ENCODE data around the gene CFAP90. TPM values are rescaled to one million over a fixed set of nuclear protein-coding genes. Genes with fewer than 3 reads are reported as not detected.

CFAP90 gene
- polyA plus RNA-seq, 2 of the 4 experiments (the other 2 are of a cell fraction): 0.17 to 0.25 TPM

DNA sequence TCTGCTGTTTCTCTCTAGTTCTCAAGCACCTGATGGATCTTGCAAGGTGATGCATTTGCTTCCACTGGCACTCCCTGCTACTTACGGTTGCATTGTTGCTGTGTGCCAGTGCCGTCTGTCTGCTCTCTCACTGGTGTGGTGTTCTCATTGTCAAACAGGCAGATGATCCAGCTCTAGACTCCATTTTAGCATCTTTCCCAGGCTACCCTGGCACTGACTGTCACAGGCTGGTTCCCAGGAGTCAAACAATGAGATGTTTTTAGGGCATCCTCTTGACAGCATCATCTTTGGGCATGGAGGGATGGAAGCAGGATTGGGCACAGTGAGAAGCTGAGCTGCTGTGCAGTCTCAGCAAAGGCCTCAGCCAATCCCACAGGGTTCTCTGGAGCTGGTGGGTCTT is 30.9 kb upstream of the CFAP90 start:
- POLR2A ChIA-PET: interaction anchor here (1.3 kb wide), 1 partner anchor 13 kb away, joined by 3 read pairs; the partner anchor contains the start of genes FASTKD3 and MTRR
- no peak for DNase-seq (ENCODE audit: low read depth in 1 of 2, low spot score in 1 of 2)
- no peak for FAIRE-seq
- H3K9me3 ChIP-seq: no peaks in the 10 kb centered on the region
- CTCF ChIA-PET: interaction anchor here (0.8 to 2.1 kb wide), 2 partner anchors 9 to 46 kb away, joined by 3 to 7 read pairs; no protein-coding TSS in a partner anchor
- no peak overlapping the region for H3K4me3 ChIP-seq
- WGBS (ENCODE audit: missing lambda C conversion rate): 98% methylated on average over 2 of the region's 2 CpGs
- ATAC-seq: no peak
- no peak overlapping the region for H3K27ac ChIP-seq
- H3K4me1 ChIP-seq: peaks cover 33% of the 10 kb centered on the region
- TF ChIP-seq FOSL2 (IDR thresholded peaks at IDR 0.05): no peak
- no peak for TF ChIP-seq FOSL2 (CRISPR knock-in tag; IDR thresholded peaks at IDR 0.05)
- no peak overlapping the region for H3K4me2 ChIP-seq

GRCh38 chr5:7881091-7881490 is 30.2 kb upstream of the CFAP90 start:
- peaks cover 40% of the 10 kb centered on the region for H3K4me1 ChIP-seq
- no peak overlapping the region for H3K4me2 ChIP-seq
- peak overlapping the region in 1 of 2 experiments; percentile 84; a peak in 2 of 6 replicates for H3K27ac ChIP-seq
- FAIRE-seq: no peak
- no peak for DNase-seq (ENCODE audit: low read depth in 1 of 2, low spot score in 1 of 2)
- ATAC-seq: peak in 1 of 2 experiments; percentile 51; a peak in 3 of 6 replicates
- CTCF ChIA-PET: interaction anchor here (1.2 to 2.1 kb wide), 2 partner anchors 8 to 34 kb away, joined by 3 to 7 read pairs; no protein-coding TSS in a partner anchor
- TF ChIP-seq ZSCAN20 (CRISPR knock-in tag; IDR thresholded peaks at IDR 0.05) (no peak), CEBPB (IDR thresholded peaks at IDR 0.05) (peak in 1 of 2 experiments; percentile 16; a peak in 1 of 4 replicates)
- no peaks in the 10 kb centered on the region for H3K9me3 ChIP-seq
- H3K4me3 ChIP-seq: no peak overlapping the region
- 87% methylated on average over 4 of the region's 4 CpGs for WGBS (ENCODE audit: missing lambda C conversion rate)
- POLR2A ChIA-PET: no interaction called here

- peak; percentile 70 to 78 for ATAC-seq
- Histone ChIP-seq H3K27ac (peak overlapping the region; percentile 74 to 79; a peak in 5 of 6 replicates), H3K4me3 (peak overlapping the region; percentile 33), H3K9me3 (no peaks in the 10 kb centered on the region), H3K4me2 (peak overlapping the region; percentile 91), H3K4me1 (peaks cover 41% of the 10 kb centered on the region)
- peak in 1 of 2 experiments; percentile 62 for DNase-seq (ENCODE audit: low read depth in 1 of 2, low spot score in 1 of 2)
- CTCF ChIA-PET: interaction anchor here (0.6 to 3.6 kb wide), 2 partner anchors 8 to 61 kb away, joined by 3 to 19 read pairs; no protein-coding TSS in a partner anchor
- POLR2A ChIA-PET: interaction anchor here (1.9 kb wide), 1 partner anchor 10 kb away, joined by 7 read pairs; the partner anchor contains the start of genes FASTKD3 and MTRR
- TF ChIP-seq CEBPB (IDR thresholded peaks at IDR 0.05) (peak; percentile 66 to 96; a peak in 3 of 4 replicates), JUNB (IDR thresholded peaks at IDR 0.05) (peak; percentile 88), HOXA7 (CRISPR knock-in tag; IDR thresholded peaks at IDR 0.05) (no peak), EP300 (IDR thresholded peaks at IDR 0.05) (peak; percentile 72 to 84; a peak in 4 of 5 replicates), JUN (IDR thresholded peaks at IDR 0.05) (peak; percentile 78 to 87; a peak in 3 of 5 replicates), MYC (IDR thresholded peaks at IDR 0.05; ENCODE audit: borderline replicate concordance, low read length) (no peak), BCL3 (IDR thresholded peaks at IDR 0.05) (peak; percentile 91; the same call in 2 of the 3 replicates), FOSL2 (IDR thresholded peaks at IDR 0.05) (peak; percentile 84), FOSL2 (CRISPR knock-in tag; IDR thresholded peaks at IDR 0.05) (peak; percentile 45; the same call in 1 of the 2 replicates), GATA3 (IDR thresholded peaks at IDR 0.05; ENCODE audit: borderline replicate concordance) (peak; percentile 63), HES2 (IDR thresholded peaks at IDR 0.05) (peak; percentile 88)
- no peak for FAIRE-seq
These were observed 27.5 kb upstream of the CFAP90 start for GRCh38 chr5:7878381-7878873.

DNA sequence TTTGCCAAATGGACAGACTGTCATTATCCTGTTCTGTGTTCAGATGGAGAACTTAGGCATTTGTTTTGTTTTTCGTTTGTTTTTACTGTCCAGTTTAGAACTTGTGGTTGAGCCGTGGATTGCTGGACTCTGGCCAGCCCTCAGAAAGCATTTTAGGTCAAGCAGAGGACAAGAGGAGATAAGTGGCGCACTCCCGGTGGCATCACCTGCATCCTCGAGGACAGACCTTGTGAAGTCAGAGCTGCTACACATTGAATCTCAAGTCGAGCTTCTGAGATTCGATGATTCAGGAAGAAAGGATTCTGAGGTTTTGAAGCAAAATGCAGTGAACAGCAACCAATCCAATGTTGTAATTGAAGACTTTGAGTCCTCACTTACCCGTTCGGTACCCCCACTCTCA is 26.9 kb upstream of the CFAP90 start:
- TF ChIP-seq SMC3 (IDR thresholded peaks at IDR 0.05) (no peak), NFE2L2 (conservative IDR thresholded peaks at IDR 0.05; ENCODE audit: low read length) (no peak), EP300 (IDR thresholded peaks at IDR 0.05) (no peak), ZC3H11A (IDR thresholded peaks at IDR 0.05) (no peak)
- DNase-seq (ENCODE audit: low read depth in 1 of 2, low spot score in 1 of 2): peak in 1 of 2 experiments; percentile 44
- ChIA-PET POLR2A (interaction anchor here (1.9 kb wide), 1 partner anchor 9 kb away, joined by 7 read pairs; the partner anchor contains the start of genes FASTKD3 and MTRR), CTCF (interaction anchor here (3.6 kb wide), 1 partner anchor 9 kb away, joined by 19 read pairs; no protein-coding TSS in a partner anchor)
- peak; percentile 12 to 32; a peak in 3 of 6 replicates for ATAC-seq
- Histone ChIP-seq H3K9me3 (no peaks in the 10 kb centered on the region), H3K4me1 (peaks cover 43% of the 10 kb centered on the region), H3K4me3 (no peak overlapping the region), H3K27ac (peak overlapping the region; percentile 48 to 79; a peak in 5 of 6 replicates), H3K4me2 (peak overlapping the region; percentile 91)
- 42% methylated on average over 8 of the region's 9 CpGs for WGBS (ENCODE audit: missing lambda C conversion rate)
- no peak for FAIRE-seq
